GM13976 (cell line): ENCODE measurements around the gene OR52E8.

Source experiments
- DNase-seq: peaks from one replicate; pipeline ENCODE4 v3.0.0; 2012; ENCODE audit warnings: low spot score
- CTCF ChIP-seq: IDR thresholded peaks from 2 replicates; pipeline ENCODE4 v1.5.1; 2012; ENCODE audit warnings: borderline replicate concordance, mild to moderate bottlenecking; ENCODE audit not compliant: insufficient read depth; ENCODE audit errors: extremely low read depth, missing control alignments, control extremely low read depth
- in situ Hi-C: fragments of 300-500 bp; cut with MboI; formaldehyde crosslinking; loops from one replicate; pipeline ENCODE4 v1.12.0; 2022; ENCODE audit warnings: low sequenced_read_pairs, mixed read lengths, inconsistent platforms; ENCODE audit not compliant: unreplicated experiment

The OR52E8 gene

DNA sequence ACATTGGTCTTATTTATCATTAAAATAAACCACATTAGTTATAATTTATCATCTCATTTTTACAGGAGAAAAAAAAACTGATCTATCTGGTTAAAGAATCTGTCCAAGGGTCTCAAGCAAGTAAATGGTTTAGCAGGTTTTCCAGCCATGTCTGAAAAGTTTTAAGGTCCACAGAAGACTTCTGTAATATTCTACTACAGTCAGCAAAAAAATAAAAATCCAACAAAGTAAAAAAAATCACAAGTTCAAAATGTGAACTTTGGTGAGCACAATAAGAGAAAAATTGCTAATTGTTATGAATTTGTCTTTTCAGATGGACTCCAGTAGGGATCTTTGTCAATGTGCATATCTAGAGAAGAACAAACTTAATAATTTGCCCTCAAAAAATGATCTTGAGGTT is 24.3 kb upstream of the OR52E8 start:
- DNase-seq, result no peak
- no peak for TF ChIP-seq CTCF
- in situ Hi-C loops, result no loop called here

- no peak for TF ChIP-seq CTCF
- in situ Hi-C loops, result no loop called here
- no peak for DNase-seq
These were observed 22.8 kb upstream of the OR52E8 start, which contains the start of gene OR52E4 for GRCh38 chr11:5880329-5880728. TSS of gene OR52E4 (plus strand) at chr11:5880629. CDS start at chr11:5884293, 3,664 bp downstream.

- no peak for TF ChIP-seq CTCF
- no peak for DNase-seq
- in situ Hi-C loops, result no loop called here
These were observed 21.1 kb upstream of the OR52E8 start for GRCh38 chr11:5878564-5878963.

GRCh38 chr11:5865826-5866225 is 8.3 kb upstream of the OR52E8 start:
- in situ Hi-C loops, result no loop called here
- no peak for TF ChIP-seq CTCF
- no peak for DNase-seq

DNA sequence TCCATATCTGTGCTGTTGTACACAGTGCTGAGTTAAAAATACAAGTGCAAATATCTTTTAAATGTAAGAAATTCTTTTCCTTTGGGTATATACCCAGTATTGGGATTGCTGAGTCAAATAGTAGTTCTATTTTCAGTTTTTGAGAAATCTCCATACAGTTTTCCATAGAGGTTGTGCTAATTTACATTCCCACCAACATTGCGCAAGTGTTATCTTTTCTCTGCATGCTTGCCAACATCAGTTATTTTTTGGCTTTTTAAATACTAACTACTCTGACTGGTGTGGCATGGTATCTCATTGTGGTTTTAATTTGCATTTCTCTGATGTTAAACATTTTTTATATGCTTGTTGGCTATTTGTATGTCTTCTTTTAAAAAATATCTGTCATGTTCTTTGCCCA is 6.5 kb downstream of the OR52E8 start:
- in situ Hi-C loops, result no loop called here
- no peak for DNase-seq
- TF ChIP-seq CTCF, result no peak

DNA sequence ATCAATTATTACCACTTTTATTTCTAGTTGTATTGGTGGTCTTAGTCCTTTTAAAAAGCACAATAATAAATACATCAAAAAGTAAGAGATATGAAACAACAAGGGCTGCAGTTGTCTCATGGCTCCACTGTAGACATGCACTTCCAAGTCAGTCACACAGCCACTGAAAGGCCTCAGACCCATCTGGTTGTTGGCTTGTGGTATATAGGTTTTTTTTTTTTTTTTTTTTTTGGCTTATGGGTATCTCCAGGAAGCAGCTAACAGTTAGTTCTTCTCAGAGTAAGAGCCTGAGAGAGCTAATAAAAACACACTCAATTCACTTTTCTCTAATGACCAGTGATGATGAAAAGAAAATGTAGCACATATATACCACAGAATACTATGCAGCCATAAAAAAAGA is 9.8 kb downstream of the OR52E8 start:
- DNase-seq, result no peak
- in situ Hi-C loops, result no loop called here
- no peak for TF ChIP-seq CTCF

DNA sequence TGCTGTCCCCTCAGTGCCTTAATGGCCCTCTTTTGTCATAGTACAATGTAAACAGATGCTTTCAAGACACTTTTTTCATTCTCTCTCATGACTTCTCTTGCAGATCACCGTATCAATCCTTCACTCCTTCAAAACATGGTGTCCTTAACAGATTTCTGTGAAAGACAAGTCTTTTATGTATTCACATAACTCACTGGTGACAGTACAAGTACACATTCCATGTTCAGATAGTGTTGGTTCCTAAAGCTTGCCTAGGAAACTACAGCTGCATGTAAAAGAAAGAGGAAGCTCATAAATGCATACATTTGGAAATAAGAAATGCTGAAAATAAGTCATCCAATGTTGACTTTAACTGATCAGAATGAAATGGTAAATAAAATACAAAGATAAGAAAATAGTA is 10.8 kb downstream of the OR52E8 start:
- no peak for DNase-seq
- no peak for TF ChIP-seq CTCF
- in situ Hi-C loops, result no loop called here
